Measurements from ENCODE around the gene NEK2.

NEK2 gene

DNA sequence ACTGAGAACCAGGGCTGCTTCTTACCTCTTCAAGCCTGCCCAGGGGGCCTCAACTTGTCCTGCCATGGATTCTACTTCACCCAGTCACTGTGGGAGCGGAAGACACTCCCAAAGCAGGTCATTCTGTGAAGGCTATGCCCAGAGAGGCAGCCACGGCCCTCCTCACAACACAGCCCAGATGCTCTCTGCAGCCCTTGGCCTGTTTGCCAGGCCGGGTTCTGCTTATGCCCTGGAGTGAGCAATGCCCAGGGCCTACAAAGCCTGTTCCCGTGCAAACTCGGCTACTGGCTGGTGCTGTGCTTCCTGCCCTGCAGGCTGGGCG, 62.7 kb downstream of the NEK2 start:
- no peak for DNase-seq
- H3K36me3 Mint-ChIP-seq, result no peaks in the 10 kb centered on the region
- CTCF ChIA-PET, result no interaction called here
- H3K4me3 Mint-ChIP-seq, result no peak overlapping the region
- H3K27me3 Mint-ChIP-seq, result peaks cover 14% of the 10 kb centered on the region
- H3K9me3 Mint-ChIP-seq, result no peaks in the 10 kb centered on the region
- no peak overlapping the region for H3K27ac Mint-ChIP-seq
- peaks cover 8% of the 10 kb centered on the region for H3K4me1 Mint-ChIP-seq

Measured in activated naive CD4-positive, alpha-beta T cell treated with anti-CD3 and anti-CD28 coated beads, Interleukin-2, amount 10 ng/mL, durations not matched to agents 7 days and 5 days (primary cell).